Peyer's patch (tissue), 4 donors: ENCODE measurements around the gene P4HB.

Source experiments
- CTCF ChIP-seq, 6 experiments: fragments of 450-650 bp in 4 of 6; fragments of 200-600 bp in 2 of 6; sonication (generic) in 1 of 6; IDR thresholded peaks; one replicate each; pipeline ENCODE4 v1.5.1; 2017 to 2019; ENCODE audit warnings: antibody characterized with exemption in 6 of 6, mild to moderate bottlenecking in 3 of 6, moderate library complexity in 1 of 6
- POLR2A ChIP-seq, 2 donors: fragments of 450-650 bp; IDR thresholded peaks; one replicate each; pipeline ENCODE4 v1.5.1; 2017; ENCODE audit warnings: antibody characterized with exemption in 2 of 2, mild to moderate bottlenecking in 2 of 2, moderate library complexity in 2 of 2

- no peak for TF ChIP-seq CTCF (IDR thresholded peaks at IDR 0.05)
- TF ChIP-seq POLR2A (IDR thresholded peaks at IDR 0.05) = peak; percentile 92 to 94
These were observed at the start of gene P4HB for GRCh38 chr17:81859906-81860755.
